CD4-positive, alpha-beta T cell treated with Interleukin-10 for 1 hour (primary cell): Measurements from ENCODE around the gene SYTL1.
A peak's percentile ranks its signal among the peaks of the same experiment; 100 is the strongest.

Source experiments
- DNase-seq: peaks from one replicate; pipeline ENCODE4 v3.0.0-alpha.2; 2020

Gene SYTL1

GRCh38 chr1:27321813-27322568, 19.8 kb upstream of the SYTL1 start, which contains the start of gene TMEM222:
Gene TMEM222, plus strand, starts transcription at chr1:27322163. Its CDS starts 35 bp downstream, at chr1:27322198.
- peak; percentile 97 for DNase-seq

- peak; percentile 2 for DNase-seq
These were observed 19.1 kb upstream of the SYTL1 start for GRCh38 chr1:27322569-27323240.

- DNase-seq, result no peak
These were observed 16.5 kb upstream of the SYTL1 start for GRCh38 chr1:27325286-27325685.

GRCh38 chr1:27327964-27328363, 13.9 kb upstream of the SYTL1 start:
- no peak for DNase-seq

GRCh38 chr1:27330786-27331185, 11.0 kb upstream of the SYTL1 start:
- no peak for DNase-seq

- no peak for DNase-seq
These were observed 10.4 kb upstream of the SYTL1 start for GRCh38 chr1:27331426-27331825.

- no peak for DNase-seq
These were observed 9.9 kb upstream of the SYTL1 start for GRCh38 chr1:27331922-27332321.

GRCh38 chr1:27332536-27333281, 9.1 kb upstream of the SYTL1 start:
- peak; percentile 70 for DNase-seq

- DNase-seq, result no peak
These were observed 8.0 kb upstream of the SYTL1 start for GRCh38 chr1:27333717-27334279.

- DNase-seq, result no peak
These were observed 6.1 kb upstream of the SYTL1 start for GRCh38 chr1:27335506-27336422.

- DNase-seq, result no peak
These were observed 5.1 kb upstream of the SYTL1 start for GRCh38 chr1:27336756-27337155.

- no peak for DNase-seq
These were observed 3.1 kb upstream of the SYTL1 start for GRCh38 chr1:27338751-27339150.

- no peak for DNase-seq
These were observed 2.6 kb upstream of the SYTL1 start for GRCh38 chr1:27339213-27339612.

GRCh38 chr1:27342391-27342777, 562 bp downstream of the SYTL1 start:
- peak; percentile 35 for DNase-seq

GRCh38 chr1:27342778-27343638, 1.2 kb downstream of the SYTL1 start:
- DNase-seq, result peak; percentile 87

- no peak for DNase-seq
These were observed 1.8 kb downstream of the SYTL1 start for GRCh38 chr1:27343639-27344025.

GRCh38 chr1:27345272-27345671, 3.5 kb downstream of the SYTL1 start:
- DNase-seq, result no peak

- no peak for DNase-seq
These were observed 4.5 kb downstream of the SYTL1 start for GRCh38 chr1:27346357-27346756.

- DNase-seq, result no peak
These were observed 5.3 kb downstream of the SYTL1 start for GRCh38 chr1:27346991-27347624.

- peak; percentile 48 for DNase-seq
These were observed 7.3 kb downstream of the SYTL1 start for GRCh38 chr1:27348861-27349783.
